HL-60 (cell line): ENCODE measurements around the gene ECM2.

ENCODE experiments used
- DNase-seq, 2 experiments: peaks; one replicate each; pipeline ENCODE4 v3.0.0-alpha.2; 2010 to 2020; ENCODE audit warnings: low read depth in 1 of 2, low spot score in 1 of 2
- H3K27ac ChIP-seq: fragments of 250-450 bp; sonication (Bioruptor Pico); replicated peaks from 2 replicates; pipeline ENCODE4 v1.5.1; 2020; ENCODE audit warnings: mild to moderate bottlenecking, moderate library complexity
- H3K27me3 ChIP-seq: fragments of 250-450 bp; sonication (Bioruptor Pico); 2 replicates; pipeline ENCODE4 v1.5.1; 2021; ENCODE audit warnings: mild to moderate bottlenecking, moderate library complexity; ENCODE audit not compliant: insufficient read depth, poor library complexity, severe bottlenecking
- H3K4me3 ChIP-seq: replicated peaks from 2 replicates; pipeline ENCODE4 v1.5.1; 2011; ENCODE audit warnings: mild to moderate bottlenecking, control low read depth, low read length; ENCODE audit not compliant: insufficient read depth
- CTCF ChIP-seq: IDR thresholded peaks from one replicate; pipeline ENCODE4 v1.5.1; 2011; ENCODE audit warnings: low read length, control low read depth, inconsistent platforms; ENCODE audit not compliant: insufficient read depth
- GABPA ChIP-seq: IDR thresholded peaks from 2 replicates; pipeline ENCODE4 v1.6.1; 2012; ENCODE audit warnings: low read depth
- POLR2AphosphoS5 ChIP-seq: IDR thresholded peaks from 2 replicates; pipeline ENCODE4 v1.6.1; 2012; ENCODE audit warnings: low read depth
- SPI1 ChIP-seq: IDR thresholded peaks from 2 replicates; pipeline ENCODE4 v1.6.1; 2012; ENCODE audit warnings: low read depth, mild to moderate bottlenecking, borderline replicate concordance
- TF ChIP-seq, protein P1 (sequence below): IDR thresholded peaks from 2 replicates; pipeline ENCODE4 v1.6.1; 2012; ENCODE audit warnings: low read depth; ENCODE audit not compliant: insufficient replicate concordance

Gene ECM2

GRCh38 chr9:92508018-92508820 lies 27.6 kb downstream of the ECM2 start:
- no peak overlapping the region for H3K4me3 ChIP-seq
- no peak overlapping the region for H3K27ac ChIP-seq
- DNase-seq: no peak
- no peaks in the 10 kb centered on the region for H3K27me3 ChIP-seq
- TF ChIP-seq POLR2AphosphoS5 (no peak), GABPA (no peak), SPI1 (no peak), CTCF (no peak)
- TF ChIP-seq, protein P1, sequence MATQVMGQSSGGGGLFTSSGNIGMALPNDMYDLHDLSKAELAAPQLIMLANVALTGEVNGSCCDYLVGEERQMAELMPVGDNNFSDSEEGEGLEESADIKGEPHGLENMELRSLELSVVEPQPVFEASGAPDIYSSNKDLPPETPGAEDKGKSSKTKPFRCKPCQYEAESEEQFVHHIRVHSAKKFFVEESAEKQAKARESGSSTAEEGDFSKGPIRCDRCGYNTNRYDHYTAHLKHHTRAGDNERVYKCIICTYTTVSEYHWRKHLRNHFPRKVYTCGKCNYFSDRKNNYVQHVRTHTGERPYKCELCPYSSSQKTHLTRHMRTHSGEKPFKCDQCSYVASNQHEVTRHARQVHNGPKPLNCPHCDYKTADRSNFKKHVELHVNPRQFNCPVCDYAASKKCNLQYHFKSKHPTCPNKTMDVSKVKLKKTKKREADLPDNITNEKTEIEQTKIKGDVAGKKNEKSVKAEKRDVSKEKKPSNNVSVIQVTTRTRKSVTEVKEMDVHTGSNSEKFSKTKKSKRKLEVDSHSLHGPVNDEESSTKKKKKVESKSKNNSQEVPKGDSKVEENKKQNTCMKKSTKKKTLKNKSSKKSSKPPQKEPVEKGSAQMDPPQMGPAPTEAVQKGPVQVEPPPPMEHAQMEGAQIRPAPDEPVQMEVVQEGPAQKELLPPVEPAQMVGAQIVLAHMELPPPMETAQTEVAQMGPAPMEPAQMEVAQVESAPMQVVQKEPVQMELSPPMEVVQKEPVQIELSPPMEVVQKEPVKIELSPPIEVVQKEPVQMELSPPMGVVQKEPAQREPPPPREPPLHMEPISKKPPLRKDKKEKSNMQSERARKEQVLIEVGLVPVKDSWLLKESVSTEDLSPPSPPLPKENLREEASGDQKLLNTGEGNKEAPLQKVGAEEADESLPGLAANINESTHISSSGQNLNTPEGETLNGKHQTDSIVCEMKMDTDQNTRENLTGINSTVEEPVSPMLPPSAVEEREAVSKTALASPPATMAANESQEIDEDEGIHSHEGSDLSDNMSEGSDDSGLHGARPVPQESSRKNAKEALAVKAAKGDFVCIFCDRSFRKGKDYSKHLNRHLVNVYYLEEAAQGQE: no peak

DNA sequence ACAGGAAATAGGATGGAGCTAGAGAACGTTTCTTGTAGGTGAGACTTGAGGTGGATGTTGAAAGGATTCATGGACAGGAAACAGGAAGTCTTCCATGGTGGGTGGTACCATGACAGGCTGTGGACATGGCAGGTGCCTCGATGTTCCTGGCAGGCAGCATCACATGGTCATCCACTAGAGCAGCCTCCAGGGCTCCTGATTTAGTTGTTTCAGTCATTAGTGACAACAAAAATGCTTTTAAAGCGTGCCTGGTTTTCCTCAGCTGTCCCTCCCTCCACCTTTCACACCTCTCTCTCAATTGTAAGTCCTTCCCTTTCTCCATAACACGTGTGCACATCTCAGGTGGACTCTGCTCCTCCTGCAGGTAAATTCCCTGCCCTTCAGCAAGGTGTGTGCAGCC lies 28.3 kb downstream of the ECM2 start:
- H3K4me3 ChIP-seq: no peak overlapping the region
- H3K27ac ChIP-seq: no peak overlapping the region
- TF ChIP-seq SPI1 (no peak), CTCF (no peak)
- H3K27me3 ChIP-seq: no peaks in the 10 kb centered on the region
- DNase-seq: no peak

DNA sequence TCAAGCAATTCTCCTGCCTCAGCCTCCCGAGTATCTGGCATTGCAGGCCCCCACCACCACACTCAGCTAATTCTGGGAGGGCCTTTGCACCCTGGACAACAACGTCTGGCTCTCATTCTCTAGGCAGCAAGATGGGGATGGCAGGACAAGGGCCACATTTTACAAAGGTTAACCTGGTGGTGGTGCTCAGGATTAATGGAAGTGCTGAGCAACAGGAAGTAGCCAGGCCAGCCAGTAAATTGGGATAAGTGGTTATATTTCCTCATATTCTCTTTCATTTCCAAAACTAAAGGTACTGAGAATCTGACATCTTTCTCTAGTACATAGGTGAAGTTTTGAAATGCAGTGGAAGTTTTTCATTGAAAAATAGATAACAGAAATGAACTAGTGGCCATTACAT lies 28.8 kb downstream of the ECM2 start:
- TF ChIP-seq GABPA (no peak), POLR2AphosphoS5 (no peak), CTCF (no peak), SPI1 (no peak)
- TF ChIP-seq, protein P1: no peak
- no peak for DNase-seq
- no peaks in the 10 kb centered on the region for H3K27me3 ChIP-seq
- no peak overlapping the region for H3K4me3 ChIP-seq
- no peak overlapping the region for H3K27ac ChIP-seq

DNA sequence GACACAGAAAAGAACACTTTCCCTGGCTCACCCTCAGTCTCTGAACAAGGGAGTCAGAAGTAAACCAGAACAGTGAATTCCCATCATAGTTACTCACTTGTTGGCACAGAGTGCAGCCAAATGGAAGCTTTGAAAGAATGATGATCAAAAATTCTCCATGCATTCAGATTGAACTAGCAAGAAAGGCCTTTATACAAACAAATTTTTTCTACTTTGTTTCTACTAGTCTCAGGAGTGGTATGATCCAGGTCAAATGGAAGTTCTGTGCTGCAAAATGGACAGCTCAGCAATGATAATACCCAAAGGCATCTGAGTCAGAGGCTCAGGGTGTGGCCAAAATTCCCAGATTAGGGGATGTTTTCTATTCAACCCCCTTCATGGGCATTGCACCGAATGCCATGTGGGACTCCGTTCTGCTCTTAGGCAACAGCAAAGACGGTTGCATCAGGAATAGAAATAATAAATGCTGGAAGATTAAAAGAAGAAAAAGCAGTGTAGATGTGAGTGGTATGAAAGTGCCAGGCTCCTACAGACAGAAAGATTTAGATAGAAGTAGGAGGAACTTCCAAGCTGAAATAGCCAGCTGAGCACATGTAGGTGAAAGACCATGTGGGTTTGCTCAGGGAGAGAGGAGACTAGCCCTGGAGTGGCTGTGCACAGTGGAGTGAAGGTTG lies 29.5 kb downstream of the ECM2 start:
- no peak overlapping the region for H3K4me3 ChIP-seq
- no peak for DNase-seq
- no peaks in the 10 kb centered on the region for H3K27me3 ChIP-seq
- TF ChIP-seq, protein P1: no peak
- TF ChIP-seq POLR2AphosphoS5: no peak
- TF ChIP-seq CTCF: no peak
- TF ChIP-seq SPI1: no peak
- no peak for TF ChIP-seq GABPA
- H3K27ac ChIP-seq: no peak overlapping the region
